ENCODE measurements around the gene TRIP12. TPM values are rescaled to one million over a fixed set of nuclear protein-coding genes. Genes with fewer than 3 reads are reported as not detected.

TRIP12 gene
- polyA plus RNA-seq, 3 donors, result 22.2 to 56.7 (median 44.0) TPM

DNA sequence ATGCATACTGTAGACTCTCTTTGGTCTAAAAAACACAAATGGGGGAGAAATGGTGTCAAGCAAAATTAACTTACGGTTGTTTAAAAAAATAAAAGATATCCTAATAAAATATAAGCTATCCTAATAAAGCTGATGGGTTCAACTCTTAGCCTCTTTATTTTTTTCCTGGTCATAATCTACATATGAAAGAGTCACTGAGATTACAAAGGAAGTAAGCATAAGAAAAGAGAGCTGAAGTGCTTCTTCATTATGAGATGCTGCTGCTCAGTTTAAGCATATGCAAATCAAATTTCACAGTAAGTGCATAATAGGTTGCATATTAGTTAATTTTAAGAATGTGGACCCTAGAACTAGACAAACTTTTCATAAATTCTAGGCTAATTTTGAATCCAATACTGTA lies 147.6 kb downstream of the TRIP12 start:
- no peak for DNase-seq
- no peak overlapping the region for H3K9ac ChIP-seq (ENCODE audit: insufficient read depth, low read length, poor library complexity, severe bottlenecking)
- H3K4me3 ChIP-seq (replicated peaks in 1 of 3; ENCODE audit: low read depth in 2 of 3, low read length in 3 of 3), result no peak overlapping the region
- Mint-ChIP-seq H3K27ac (no peak overlapping the region), H3K27me3 (ENCODE audit: low read depth in 3 of 3) (peaks cover 0 to 4% (median 0%) of the 10 kb centered on the region in 3 donors), H3K4me3 (no peak overlapping the region), H3K36me3 (peaks cover 83 to 95% of the 10 kb centered on the region in 2 donors), H3K4me1 (no peaks in the 10 kb centered on the region), H3K9me3 (no peaks in the 10 kb centered on the region)
- peaks cover 9% of the 10 kb centered on the region for H4K20me1 ChIP-seq (ENCODE audit: insufficient read depth, low read length)
- no peaks in the 10 kb centered on the region for H3K9me3 ChIP-seq (replicated peaks in 1 of 2; ENCODE audit: control insufficient read depth in 1 of 2, insufficient read depth in 1 of 2, low read length in 2 of 2)
- no peaks in the 10 kb centered on the region for H3K79me2 ChIP-seq (ENCODE audit: insufficient read depth, low read length)
- no peak overlapping the region for H3K27ac ChIP-seq (ENCODE audit: low read depth in 1 of 2, low read length in 2 of 2)
- no peaks in the 10 kb centered on the region for H3K27me3 ChIP-seq (ENCODE audit: control insufficient read depth in 2 of 2, insufficient read depth in 2 of 2, low read length in 2 of 2)
- intact Hi-C loops (cut with micrococcal nuclease), result no loop called here
- TF ChIP-seq, protein P1, sequence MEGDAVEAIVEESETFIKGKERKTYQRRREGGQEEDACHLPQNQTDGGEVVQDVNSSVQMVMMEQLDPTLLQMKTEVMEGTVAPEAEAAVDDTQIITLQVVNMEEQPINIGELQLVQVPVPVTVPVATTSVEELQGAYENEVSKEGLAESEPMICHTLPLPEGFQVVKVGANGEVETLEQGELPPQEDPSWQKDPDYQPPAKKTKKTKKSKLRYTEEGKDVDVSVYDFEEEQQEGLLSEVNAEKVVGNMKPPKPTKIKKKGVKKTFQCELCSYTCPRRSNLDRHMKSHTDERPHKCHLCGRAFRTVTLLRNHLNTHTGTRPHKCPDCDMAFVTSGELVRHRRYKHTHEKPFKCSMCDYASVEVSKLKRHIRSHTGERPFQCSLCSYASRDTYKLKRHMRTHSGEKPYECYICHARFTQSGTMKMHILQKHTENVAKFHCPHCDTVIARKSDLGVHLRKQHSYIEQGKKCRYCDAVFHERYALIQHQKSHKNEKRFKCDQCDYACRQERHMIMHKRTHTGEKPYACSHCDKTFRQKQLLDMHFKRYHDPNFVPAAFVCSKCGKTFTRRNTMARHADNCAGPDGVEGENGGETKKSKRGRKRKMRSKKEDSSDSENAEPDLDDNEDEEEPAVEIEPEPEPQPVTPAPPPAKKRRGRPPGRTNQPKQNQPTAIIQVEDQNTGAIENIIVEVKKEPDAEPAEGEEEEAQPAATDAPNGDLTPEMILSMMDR (IDR thresholded peaks at IDR 0.05), result no peak
- H3K4me2 ChIP-seq (replicated peaks; ENCODE audit: extremely low read depth, low read length, poor library complexity, severe bottlenecking), result no peak overlapping the region
- H3K4me1 ChIP-seq (ENCODE audit: control insufficient read depth in 1 of 2, insufficient read depth in 2 of 2, low read length in 2 of 2), result no peaks in the 10 kb centered on the region
- no CpG with 5 or more reads among the region's 1 CpG for WGBS (ENCODE audit: insufficient coverage)
- H2AFZ ChIP-seq (ENCODE audit: insufficient read depth, low read depth, low read length, poor library complexity, severe bottlenecking), result no peak overlapping the region
- H3K36me3 ChIP-seq (replicated peaks in 1 of 2; ENCODE audit: control insufficient read depth in 1 of 2, insufficient read depth in 2 of 2, low read length in 2 of 2), result peaks cover 98 to 100% of the 10 kb centered on the region in 2 donors

- no peak for DNase-seq
- Histone ChIP-seq H3K9me3 (replicated peaks in 1 of 2; ENCODE audit: control insufficient read depth in 1 of 2, insufficient read depth in 1 of 2, low read length in 2 of 2) (no peaks in the 10 kb centered on the region), H3K9ac (ENCODE audit: insufficient read depth, low read length, poor library complexity, severe bottlenecking) (no peak overlapping the region), H2AFZ (ENCODE audit: insufficient read depth, low read depth, low read length, poor library complexity, severe bottlenecking) (no peak overlapping the region), H4K20me1 (ENCODE audit: insufficient read depth, low read length) (no peaks in the 10 kb centered on the region), H3K27me3 (ENCODE audit: control insufficient read depth in 2 of 2, insufficient read depth in 2 of 2, low read length in 2 of 2) (no peaks in the 10 kb centered on the region), H3K79me2 (ENCODE audit: insufficient read depth, low read length) (no peaks in the 10 kb centered on the region), H3K27ac (ENCODE audit: low read depth in 1 of 2, low read length in 2 of 2) (no peak overlapping the region), H3K4me2 (replicated peaks; ENCODE audit: extremely low read depth, low read length, poor library complexity, severe bottlenecking) (no peak overlapping the region), H3K36me3 (replicated peaks in 1 of 2; ENCODE audit: control insufficient read depth in 1 of 2, insufficient read depth in 2 of 2, low read length in 2 of 2) (peaks cover 93 to 100% of the 10 kb centered on the region in 2 donors), H3K4me3 (replicated peaks in 1 of 3; ENCODE audit: low read depth in 2 of 3, low read length in 3 of 3) (no peak overlapping the region), H3K4me1 (ENCODE audit: control insufficient read depth in 1 of 2, insufficient read depth in 2 of 2, low read length in 2 of 2) (no peaks in the 10 kb centered on the region)
- TF ChIP-seq, protein P1 (IDR thresholded peaks at IDR 0.05), result no peak
- Mint-ChIP-seq H3K4me3 (no peak overlapping the region), H3K27ac (peak overlapping the region in 1 of 7 donors; percentile 48), H3K9me3 (peaks cover 0 to 1% (median 0%) of the 10 kb centered on the region in 7 donors), H3K36me3 (peaks cover 90 to 99% of the 10 kb centered on the region in 2 donors), H3K4me1 (no peaks in the 10 kb centered on the region), H3K27me3 (ENCODE audit: low read depth in 3 of 3) (peaks cover 0 to 2% (median 0%) of the 10 kb centered on the region in 3 donors)
- intact Hi-C loops (cut with micrococcal nuclease), result no loop called here
- WGBS (ENCODE audit: insufficient coverage), result 100% methylated on average over 1 of the region's 1 CpG
Observed at GRCh38 chr2:229768235-229768634, 153.6 kb downstream of the TRIP12 start.
